NCI-H446 treated with DMSO at 0.1 percent for 48 hours (cell line): Measurements from ENCODE around the gene BPI.
"Not testable (repeated sequence)": the region's sequence is repeated elsewhere in the genome, so short reads cannot be mapped to it uniquely, and the experiment has no call there.

ENCODE experiments used
- DNase-seq: peaks from one replicate; lab custom pipeline; 2025; lab: John Stamatoyannopoulos, UW

Gene BPI

GRCh38 chr20:38303908-38304379 is at the start of gene BPI:
Gene BPI, plus strand, starts transcription at chr20:38304156. Its CDS starts 68 bp downstream, at chr20:38304224.
- no peak for DNase-seq

- not testable (repeated sequence) for DNase-seq
Observed at GRCh38 chr20:38254621-38255020, 49.3 kb upstream of the BPI start.

GRCh38 chr20:38255393-38255792 is 48.6 kb upstream of the BPI start:
- no peak for DNase-seq

GRCh38 chr20:38256021-38256420 is 47.9 kb upstream of the BPI start:
- no peak for DNase-seq

GRCh38 chr20:38256966-38257365 is 47.0 kb upstream of the BPI start:
- no peak for DNase-seq

GRCh38 chr20:38258545-38259215 is 45.3 kb upstream of the BPI start:
- DNase-seq = no peak

GRCh38 chr20:38260025-38260377 is 44.0 kb upstream of the BPI start:
- DNase-seq = no peak

GRCh38 chr20:38260378-38261053 is 43.4 kb upstream of the BPI start, which contains the start of gene KIAA1755:
Gene KIAA1755, minus strand, starts transcription at chr20:38260735. Its CDS starts 235 bp downstream, at chr20:38260500.
- DNase-seq = no peak

- DNase-seq = no peak
Observed at GRCh38 chr20:38261054-38261390, 42.9 kb upstream of the BPI start.

- no peak for DNase-seq
Observed at GRCh38 chr20:38262931-38263330, 41.0 kb upstream of the BPI start.

GRCh38 chr20:38266426-38266825 is 37.5 kb upstream of the BPI start:
- no peak for DNase-seq

GRCh38 chr20:38267296-38267695 is 36.7 kb upstream of the BPI start:
- DNase-seq = no peak

- no peak for DNase-seq
Observed at GRCh38 chr20:38267901-38268514, 35.9 kb upstream of the BPI start.

GRCh38 chr20:38269040-38269439 is 34.9 kb upstream of the BPI start:
- DNase-seq = no peak

GRCh38 chr20:38269715-38270114 is 34.2 kb upstream of the BPI start:
- no peak for DNase-seq

GRCh38 chr20:38270869-38271605 is 32.9 kb upstream of the BPI start:
- DNase-seq = no peak

GRCh38 chr20:38271608-38272120 is 32.3 kb upstream of the BPI start:
- no peak for DNase-seq

- DNase-seq = no peak
Observed at GRCh38 chr20:38272398-38272797, 31.6 kb upstream of the BPI start.

- no peak for DNase-seq
Observed at GRCh38 chr20:38272961-38273360, 31.0 kb upstream of the BPI start.

- no peak for DNase-seq
Observed at GRCh38 chr20:38275815-38276550, 28.0 kb upstream of the BPI start.

- no peak for DNase-seq
Observed at GRCh38 chr20:38277285-38277684, 26.7 kb upstream of the BPI start.

- no peak for DNase-seq
Observed at GRCh38 chr20:38277691-38278090, 26.3 kb upstream of the BPI start.
